GM12865 (cell line): Measurements from ENCODE around the gene BARHL2.

Experiments used
- DNase-seq: peaks from one replicate; pipeline ENCODE4 v3.0.0; 2010; ENCODE audit warnings: low read depth
- H3K4me3 ChIP-seq: 2 replicates; pipeline ENCODE4 v1.5.1; 2011; ENCODE audit warnings: mild to moderate bottlenecking, low read depth, low read length, control low read depth
- TF ChIP-seq, protein P1 (sequence below): IDR thresholded peaks from 2 replicates; pipeline ENCODE4 v1.5.1; 2011; ENCODE audit warnings: low read length, control low read depth, low read depth, inconsistent platforms; ENCODE audit not compliant: insufficient read depth; ENCODE audit errors: missing control alignments

Gene BARHL2

DNA sequence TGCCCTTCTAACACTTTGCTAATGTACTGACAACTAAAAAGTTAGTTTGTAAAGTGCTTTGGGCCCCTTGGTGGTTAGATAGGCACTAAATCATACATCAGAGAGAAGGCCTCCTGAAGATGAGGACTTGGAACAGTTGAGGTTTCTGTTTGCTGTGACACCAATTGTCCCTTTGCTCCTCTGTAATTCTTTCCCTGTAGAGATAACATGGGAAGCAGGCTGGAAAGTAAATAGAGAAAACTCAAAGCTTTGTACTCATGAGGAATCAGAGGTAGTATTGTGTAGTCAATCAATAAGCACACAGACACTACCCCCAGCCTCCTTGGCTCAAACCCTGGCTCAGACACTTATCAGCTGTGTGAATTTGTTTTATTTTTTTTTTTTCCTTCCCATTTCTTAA is 31.6 kb upstream of the BARHL2 start:
- TF ChIP-seq, protein P1, sequence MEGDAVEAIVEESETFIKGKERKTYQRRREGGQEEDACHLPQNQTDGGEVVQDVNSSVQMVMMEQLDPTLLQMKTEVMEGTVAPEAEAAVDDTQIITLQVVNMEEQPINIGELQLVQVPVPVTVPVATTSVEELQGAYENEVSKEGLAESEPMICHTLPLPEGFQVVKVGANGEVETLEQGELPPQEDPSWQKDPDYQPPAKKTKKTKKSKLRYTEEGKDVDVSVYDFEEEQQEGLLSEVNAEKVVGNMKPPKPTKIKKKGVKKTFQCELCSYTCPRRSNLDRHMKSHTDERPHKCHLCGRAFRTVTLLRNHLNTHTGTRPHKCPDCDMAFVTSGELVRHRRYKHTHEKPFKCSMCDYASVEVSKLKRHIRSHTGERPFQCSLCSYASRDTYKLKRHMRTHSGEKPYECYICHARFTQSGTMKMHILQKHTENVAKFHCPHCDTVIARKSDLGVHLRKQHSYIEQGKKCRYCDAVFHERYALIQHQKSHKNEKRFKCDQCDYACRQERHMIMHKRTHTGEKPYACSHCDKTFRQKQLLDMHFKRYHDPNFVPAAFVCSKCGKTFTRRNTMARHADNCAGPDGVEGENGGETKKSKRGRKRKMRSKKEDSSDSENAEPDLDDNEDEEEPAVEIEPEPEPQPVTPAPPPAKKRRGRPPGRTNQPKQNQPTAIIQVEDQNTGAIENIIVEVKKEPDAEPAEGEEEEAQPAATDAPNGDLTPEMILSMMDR = no peak
- no peak for DNase-seq
- H3K4me3 ChIP-seq = no peak overlapping the region

DNA sequence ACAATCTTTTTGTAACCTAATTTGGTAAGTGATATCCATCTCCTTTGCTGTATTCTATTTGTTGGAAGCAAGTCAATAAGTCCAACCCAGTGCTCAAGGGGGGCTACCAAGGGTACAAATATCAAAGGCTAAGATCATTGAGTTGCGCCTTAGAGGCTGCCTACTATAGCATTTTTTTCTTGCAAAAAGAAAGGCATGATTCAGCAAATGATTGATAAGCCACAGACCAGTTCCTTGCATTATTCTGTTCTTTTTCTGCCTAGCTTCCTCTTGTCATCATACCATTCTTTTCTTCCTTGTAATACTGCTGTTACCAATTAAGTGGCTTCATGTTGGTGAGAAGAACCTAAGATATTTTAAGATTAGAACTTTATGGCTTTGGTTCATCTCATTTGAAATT is 29.8 kb upstream of the BARHL2 start:
- TF ChIP-seq, protein P1 = no peak
- no peak overlapping the region for H3K4me3 ChIP-seq
- no peak for DNase-seq

GRCh38 chr1:90745972-90746371 is 28.9 kb upstream of the BARHL2 start:
- TF ChIP-seq, protein P1 = no peak
- no peak for DNase-seq
- no peak overlapping the region for H3K4me3 ChIP-seq

- H3K4me3 ChIP-seq = no peak overlapping the region
- DNase-seq = no peak
- TF ChIP-seq, protein P1 = no peak
These were observed 15.0 kb upstream of the BARHL2 start for GRCh38 chr1:90732136-90732535.

DNA sequence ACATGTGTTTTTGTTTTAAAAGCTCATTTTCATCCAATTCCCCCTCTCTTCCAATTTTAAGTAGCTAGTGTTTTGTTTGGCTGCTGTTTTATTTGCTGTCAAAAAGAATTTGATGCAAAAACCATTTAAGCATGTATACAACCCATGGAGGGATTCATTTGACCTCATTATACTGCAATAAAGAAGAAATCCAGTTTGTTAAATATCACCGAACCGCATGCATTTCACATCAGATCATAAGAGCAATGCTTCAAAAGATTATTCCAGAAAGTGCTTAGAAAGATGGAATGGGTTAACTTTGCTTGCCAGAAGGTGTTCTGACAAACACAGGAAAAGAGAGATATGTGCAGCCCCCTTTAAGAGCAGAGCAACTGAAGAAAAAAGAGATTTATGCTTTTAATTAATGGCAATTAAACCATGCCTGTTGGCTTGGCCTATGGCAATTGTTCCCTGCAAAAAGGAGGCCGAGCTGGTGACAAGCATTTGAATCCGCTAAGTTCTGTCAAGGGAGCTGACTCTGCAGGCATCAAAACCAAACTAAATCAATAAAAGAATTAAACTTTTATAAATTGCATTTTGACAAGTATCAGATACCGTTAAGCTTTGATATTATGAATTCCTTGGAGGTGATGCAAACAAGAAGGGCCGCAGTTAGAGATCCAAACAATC is 14.4 kb upstream of the BARHL2 start:
- no peak for DNase-seq
- TF ChIP-seq, protein P1 = no peak
- no peak overlapping the region for H3K4me3 ChIP-seq

- no peak overlapping the region for H3K4me3 ChIP-seq
- no peak for DNase-seq
- TF ChIP-seq, protein P1 = no peak
These were observed 13.3 kb upstream of the BARHL2 start for GRCh38 chr1:90730243-90731022.
